ENCODE results near the gene RPUSD4. TPM values are rescaled to one million over a fixed set of nuclear protein-coding genes. Genes with fewer than 3 reads are reported as not detected.

Gene RPUSD4
- total RNA-seq, 1 donor from 2014 or later: 46.7 TPM

DNA sequence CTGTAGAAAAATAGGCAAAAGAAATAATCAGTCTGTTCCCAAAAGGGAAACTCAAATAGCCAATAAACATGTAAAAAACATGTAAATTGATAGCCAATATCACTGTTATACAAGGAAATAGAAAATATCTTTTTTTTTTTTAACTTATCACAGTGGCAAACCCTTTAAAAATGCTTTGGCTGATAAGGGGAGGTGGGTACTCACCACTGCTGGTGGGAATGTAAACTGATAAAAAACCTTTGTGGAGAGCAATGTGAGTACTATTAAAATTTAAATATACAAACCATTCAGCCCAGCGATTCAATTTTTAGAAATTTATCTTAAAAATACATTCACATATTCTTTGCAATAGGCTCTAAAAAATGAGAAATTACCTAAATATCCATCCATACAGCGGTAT lies 3.6 kb downstream of the RPUSD4 start:
- Histone ChIP-seq H3K79me2 (ENCODE audit: low read depth) (peaks cover 32% of the 10 kb centered on the region), H3K27ac (no peak overlapping the region), H2AFZ (replicated peaks) (no peak overlapping the region), H3K9me3 (ENCODE audit: low read depth) (no peaks in the 10 kb centered on the region), H4K20me1 (ENCODE audit: low read depth) (peaks cover 3% of the 10 kb centered on the region), H3K4me2 (no peak overlapping the region), H3K4me3 (no peak overlapping the region), H3K36me3 (peaks cover 12% of the 10 kb centered on the region), H3K27me3 (no peaks in the 10 kb centered on the region), H3K4me1 (peaks cover 9% of the 10 kb centered on the region), H3K9ac (no peak overlapping the region), H3F3A (ENCODE audit: low read depth) (peaks cover 20% of the 10 kb centered on the region)
- Mint-ChIP-seq H3K36me3 (peaks cover 11% of the 10 kb centered on the region), H3K4me3 (no peak overlapping the region), H3K27me3 (ENCODE audit: insufficient read depth, low read depth) (no peaks in the 10 kb centered on the region), H3K9me3 (no peaks in the 10 kb centered on the region), H3K27ac (no peak overlapping the region), H3K4me1 (peaks cover 21% of the 10 kb centered on the region)
- TF ChIP-seq EZH2phosphoT487 (IDR thresholded peaks at IDR 0.05) (no peak), EZH2 (IDR thresholded peaks at IDR 0.05) (no peak)
- TF ChIP-seq, protein P1, sequence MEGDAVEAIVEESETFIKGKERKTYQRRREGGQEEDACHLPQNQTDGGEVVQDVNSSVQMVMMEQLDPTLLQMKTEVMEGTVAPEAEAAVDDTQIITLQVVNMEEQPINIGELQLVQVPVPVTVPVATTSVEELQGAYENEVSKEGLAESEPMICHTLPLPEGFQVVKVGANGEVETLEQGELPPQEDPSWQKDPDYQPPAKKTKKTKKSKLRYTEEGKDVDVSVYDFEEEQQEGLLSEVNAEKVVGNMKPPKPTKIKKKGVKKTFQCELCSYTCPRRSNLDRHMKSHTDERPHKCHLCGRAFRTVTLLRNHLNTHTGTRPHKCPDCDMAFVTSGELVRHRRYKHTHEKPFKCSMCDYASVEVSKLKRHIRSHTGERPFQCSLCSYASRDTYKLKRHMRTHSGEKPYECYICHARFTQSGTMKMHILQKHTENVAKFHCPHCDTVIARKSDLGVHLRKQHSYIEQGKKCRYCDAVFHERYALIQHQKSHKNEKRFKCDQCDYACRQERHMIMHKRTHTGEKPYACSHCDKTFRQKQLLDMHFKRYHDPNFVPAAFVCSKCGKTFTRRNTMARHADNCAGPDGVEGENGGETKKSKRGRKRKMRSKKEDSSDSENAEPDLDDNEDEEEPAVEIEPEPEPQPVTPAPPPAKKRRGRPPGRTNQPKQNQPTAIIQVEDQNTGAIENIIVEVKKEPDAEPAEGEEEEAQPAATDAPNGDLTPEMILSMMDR (IDR thresholded peaks at IDR 0.05): no peak
- DNase-seq (ENCODE audit: low spot score): no peak

DNA sequence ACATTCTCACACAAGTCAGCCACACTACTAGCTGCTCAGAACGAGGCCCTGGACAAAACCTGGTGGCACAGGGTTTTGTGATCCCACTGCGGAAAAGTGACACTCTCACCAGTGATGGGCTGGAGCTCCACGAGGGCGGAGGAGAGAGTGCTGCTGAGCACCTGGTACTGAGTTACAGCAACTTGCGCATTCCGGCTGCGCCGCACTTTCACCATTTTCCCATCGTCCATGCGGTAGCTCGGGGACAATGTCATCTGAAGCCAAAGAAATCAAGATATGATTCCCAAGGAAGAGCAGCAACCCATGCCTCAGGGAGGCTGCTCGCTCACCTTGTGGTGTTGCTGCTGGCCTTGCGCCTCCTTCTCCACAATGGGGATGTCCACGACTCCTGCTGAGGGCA lies 6.1 kb downstream of the RPUSD4 start:
- Histone ChIP-seq H3K9me3 (ENCODE audit: low read depth) (no peaks in the 10 kb centered on the region), H4K20me1 (ENCODE audit: low read depth) (no peaks in the 10 kb centered on the region), H3K79me2 (ENCODE audit: low read depth) (peaks cover 14% of the 10 kb centered on the region), H3K4me3 (no peak overlapping the region), H3K9ac (no peak overlapping the region), H3K4me1 (no peaks in the 10 kb centered on the region), H2AFZ (replicated peaks) (no peak overlapping the region), H3F3A (ENCODE audit: low read depth) (peaks cover 10% of the 10 kb centered on the region), H3K4me2 (no peak overlapping the region), H3K27ac (no peak overlapping the region), H3K36me3 (peaks cover 12% of the 10 kb centered on the region), H3K27me3 (no peaks in the 10 kb centered on the region)
- Mint-ChIP-seq H3K9me3 (no peaks in the 10 kb centered on the region), H3K27me3 (ENCODE audit: insufficient read depth, low read depth) (peaks cover 2% of the 10 kb centered on the region), H3K27ac (no peak overlapping the region), H3K4me3 (no peak overlapping the region), H3K36me3 (peaks cover 14% of the 10 kb centered on the region), H3K4me1 (peaks cover 2% of the 10 kb centered on the region)
- TF ChIP-seq, protein P1 (IDR thresholded peaks at IDR 0.05): no peak
- TF ChIP-seq EZH2 (IDR thresholded peaks at IDR 0.05) (no peak), EZH2phosphoT487 (IDR thresholded peaks at IDR 0.05) (no peak)
- DNase-seq (ENCODE audit: low spot score): no peak

DNA sequence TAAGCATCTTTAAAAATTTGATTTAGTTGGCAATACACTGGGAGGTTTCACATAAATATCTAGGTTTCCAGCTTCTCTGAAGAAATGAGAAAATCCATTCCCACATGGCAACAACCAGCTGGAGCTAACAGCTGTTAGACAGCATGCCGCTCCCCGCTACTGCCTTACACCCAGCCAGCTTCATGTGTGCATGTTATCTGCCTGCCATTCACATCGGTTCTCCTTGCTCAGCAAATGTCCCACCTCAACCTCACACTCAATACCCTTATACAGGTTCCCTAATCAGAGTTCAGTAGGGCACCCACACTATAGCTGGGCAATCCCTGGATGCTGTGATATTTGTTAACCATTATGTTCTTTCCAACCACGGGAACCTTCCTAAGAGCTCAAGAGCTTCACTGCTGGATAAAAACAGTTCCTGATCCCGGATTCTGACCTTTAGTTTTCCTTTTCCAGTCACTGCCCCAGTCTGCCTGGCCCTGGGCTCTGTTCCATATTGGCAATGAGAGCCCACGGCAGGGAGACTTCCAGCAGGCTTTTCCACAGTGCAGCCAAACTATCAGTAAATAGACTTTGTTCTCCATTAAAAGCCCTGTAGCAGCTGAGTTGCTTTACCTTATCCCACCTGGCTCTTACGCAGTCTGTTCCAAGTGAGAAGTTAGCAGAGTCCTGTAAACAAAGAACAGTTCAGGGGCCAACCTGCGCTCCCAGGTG lies 8.6 kb downstream of the RPUSD4 start:
- no peak for DNase-seq (ENCODE audit: low spot score)
- Mint-ChIP-seq H3K9me3 (no peaks in the 10 kb centered on the region), H3K4me1 (no peaks in the 10 kb centered on the region), H3K4me3 (no peak overlapping the region), H3K36me3 (peaks cover 19% of the 10 kb centered on the region), H3K27ac (no peak overlapping the region), H3K27me3 (ENCODE audit: insufficient read depth, low read depth) (peaks cover 2% of the 10 kb centered on the region)
- H3K9me3 ChIP-seq (ENCODE audit: low read depth): no peaks in the 10 kb centered on the region
- H3K4me3 ChIP-seq: no peak overlapping the region
- peaks cover 4% of the 10 kb centered on the region for H3K36me3 ChIP-seq
- H4K20me1 ChIP-seq (ENCODE audit: low read depth): no peaks in the 10 kb centered on the region
- no peak overlapping the region for H3K9ac ChIP-seq
- no peak overlapping the region for H2AFZ ChIP-seq (replicated peaks)
- H3F3A ChIP-seq (ENCODE audit: low read depth): no peaks in the 10 kb centered on the region
- TF ChIP-seq EZH2 (IDR thresholded peaks at IDR 0.05) (no peak), EZH2phosphoT487 (IDR thresholded peaks at IDR 0.05) (no peak)
- TF ChIP-seq, protein P1 (IDR thresholded peaks at IDR 0.05): no peak
- H3K27me3 ChIP-seq: no peaks in the 10 kb centered on the region
- H3K27ac ChIP-seq: no peak overlapping the region
- no peak overlapping the region for H3K4me2 ChIP-seq
- no peaks in the 10 kb centered on the region for H3K4me1 ChIP-seq
- no peaks in the 10 kb centered on the region for H3K79me2 ChIP-seq (ENCODE audit: low read depth)
